Stomach (tissue), 4 donors: Measurements from ENCODE around the gene PLPPR4.

Experiments used
- POLR2A ChIP-seq, 4 donors: fragments of 450-650 bp; IDR thresholded peaks; one replicate each; pipeline ENCODE4 v1.6.1; 2016; ENCODE audit warnings: antibody characterized with exemption in 4 of 4, control low read depth in 2 of 4, mild to moderate bottlenecking in 1 of 4, moderate library complexity in 1 of 4
- TF ChIP-seq, protein P1 (sequence below), 7 experiments: fragments of 450-650 bp in 4 of 7; fragments of 200-600 bp in 3 of 7; sonication (generic) in 3 of 7; IDR thresholded peaks; one replicate each; pipeline ENCODE4 v1.5.1; 2016 to 2019; ENCODE audit warnings: antibody characterized with exemption in 7 of 7, control low read depth in 2 of 7, mild to moderate bottlenecking in 1 of 7

DNA sequence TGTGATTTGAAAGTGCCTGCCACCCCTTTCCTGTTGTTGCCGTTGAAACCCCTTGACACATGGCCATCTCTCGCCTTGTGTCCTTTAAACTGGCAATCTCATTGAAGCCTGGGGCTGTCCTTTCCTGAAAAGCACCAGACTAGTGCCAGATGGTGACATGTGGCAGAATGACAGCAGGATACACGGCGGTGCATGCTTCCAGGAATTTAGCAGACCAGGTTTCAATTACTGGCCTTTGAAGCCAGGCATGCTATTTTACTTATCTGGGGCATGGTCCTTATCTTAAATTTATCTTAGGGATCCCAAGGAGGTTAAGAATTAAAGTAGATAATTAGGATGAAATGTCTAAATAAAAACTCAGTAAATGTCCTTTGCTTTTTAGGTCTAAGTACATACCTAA, 15.2 kb downstream of the PLPPR4 start:
- TF ChIP-seq POLR2A (IDR thresholded peaks at IDR 0.05): no peak
- TF ChIP-seq, protein P1, sequence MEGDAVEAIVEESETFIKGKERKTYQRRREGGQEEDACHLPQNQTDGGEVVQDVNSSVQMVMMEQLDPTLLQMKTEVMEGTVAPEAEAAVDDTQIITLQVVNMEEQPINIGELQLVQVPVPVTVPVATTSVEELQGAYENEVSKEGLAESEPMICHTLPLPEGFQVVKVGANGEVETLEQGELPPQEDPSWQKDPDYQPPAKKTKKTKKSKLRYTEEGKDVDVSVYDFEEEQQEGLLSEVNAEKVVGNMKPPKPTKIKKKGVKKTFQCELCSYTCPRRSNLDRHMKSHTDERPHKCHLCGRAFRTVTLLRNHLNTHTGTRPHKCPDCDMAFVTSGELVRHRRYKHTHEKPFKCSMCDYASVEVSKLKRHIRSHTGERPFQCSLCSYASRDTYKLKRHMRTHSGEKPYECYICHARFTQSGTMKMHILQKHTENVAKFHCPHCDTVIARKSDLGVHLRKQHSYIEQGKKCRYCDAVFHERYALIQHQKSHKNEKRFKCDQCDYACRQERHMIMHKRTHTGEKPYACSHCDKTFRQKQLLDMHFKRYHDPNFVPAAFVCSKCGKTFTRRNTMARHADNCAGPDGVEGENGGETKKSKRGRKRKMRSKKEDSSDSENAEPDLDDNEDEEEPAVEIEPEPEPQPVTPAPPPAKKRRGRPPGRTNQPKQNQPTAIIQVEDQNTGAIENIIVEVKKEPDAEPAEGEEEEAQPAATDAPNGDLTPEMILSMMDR (IDR thresholded peaks at IDR 0.05): no peak
